Esophagus squamous epithelium (tissue), 5 donors: ENCODE measurements around the gene ATXN7L2. TPM values are rescaled to one million over a fixed set of nuclear protein-coding genes. Genes with fewer than 3 reads are reported as not detected.

Experiments used
- DNase-seq: peaks from one replicate; lab custom pipeline; 2025; lab: John Stamatoyannopoulos, UW
- H3K27ac ChIP-seq, 4 donors: fragments of 200-600 bp; sonication (generic); one replicate each; pipeline ENCODE4 v1.5.1; 2016 to 2019; ENCODE audit warnings: mild to moderate bottlenecking in 1 of 4
- H3K27me3 ChIP-seq, 4 donors: fragments of 200-600 bp; sonication (generic); 1 replicate in 3 of 4; 2 replicates in 1 of 4; pipeline versions ENCODE4 v1.5.1 to v1.6.0; 2017 to 2021; ENCODE audit warnings: antibody characterized with exemption in 1 of 4
- H3K36me3 ChIP-seq, 3 donors: fragments of 200-600 bp; sonication (generic); one replicate each; pipeline ENCODE4 v1.5.1; 2016 to 2019
- H3K4me1 ChIP-seq, 3 donors: fragments of 200-600 bp; sonication (generic); one replicate each; pipeline ENCODE4 v1.5.1; 2017 to 2019
- H3K4me3 ChIP-seq, 4 donors: fragments of 200-600 bp; sonication (generic); 1 replicate in 3 of 4; 2 replicates in 1 of 4; pipeline ENCODE4 v1.5.1; 2016 to 2019; ENCODE audit warnings: mild to moderate bottlenecking in 2 of 4, moderate library complexity in 1 of 4
- H3K9me3 ChIP-seq, 3 donors: fragments of 200-600 bp; sonication (generic); one replicate each; pipeline ENCODE4 v1.5.1; 2016 to 2019
- POLR2A ChIP-seq, 4 donors: fragments of 450-650 bp; IDR thresholded peaks; one replicate each; pipeline ENCODE4 v1.6.1; 2017; ENCODE audit warnings: antibody characterized with exemption in 4 of 4, mild to moderate bottlenecking in 4 of 4, moderate library complexity in 3 of 4
- WGBS, 2 donors: methylation state at CpG; one replicate each; pipeline ENCODE4 v1.1.5; 2018; 5-methylcytosine and 5-hydroxymethylcytosine counted together
- intact Hi-C: fragments of 100-400 bp; cut with DNase I; formaldehyde crosslinking; loops from one replicate; pipeline ENCODE4 v1.15.0; 2022
- total RNA-seq, 4 donors: library from RNA; depleted of rRNA; stranded (reverse); fragments of >200 nt; gene quantifications; one replicate each; pipeline ENCODE4 v1.1.0, GENCODE V29; 2016
- TF ChIP-seq, protein P1 (sequence below), 6 experiments: fragments of 450-650 bp in 4 of 6; fragments of 200-600 bp in 2 of 6; sonication (generic) in 2 of 6; IDR thresholded peaks; one replicate each; pipeline ENCODE4 v1.5.1; 2016 to 2019; ENCODE audit warnings: antibody characterized with exemption in 6 of 6, mild to moderate bottlenecking in 4 of 6, moderate library complexity in 4 of 6
- donor health status: DM: yes; HTN: yes; CAD: no.

Gene ATXN7L2
- total RNA-seq, 4 donors from 2014 or later: 2.1 to 5.9 (median 3.8) TPM

DNA sequence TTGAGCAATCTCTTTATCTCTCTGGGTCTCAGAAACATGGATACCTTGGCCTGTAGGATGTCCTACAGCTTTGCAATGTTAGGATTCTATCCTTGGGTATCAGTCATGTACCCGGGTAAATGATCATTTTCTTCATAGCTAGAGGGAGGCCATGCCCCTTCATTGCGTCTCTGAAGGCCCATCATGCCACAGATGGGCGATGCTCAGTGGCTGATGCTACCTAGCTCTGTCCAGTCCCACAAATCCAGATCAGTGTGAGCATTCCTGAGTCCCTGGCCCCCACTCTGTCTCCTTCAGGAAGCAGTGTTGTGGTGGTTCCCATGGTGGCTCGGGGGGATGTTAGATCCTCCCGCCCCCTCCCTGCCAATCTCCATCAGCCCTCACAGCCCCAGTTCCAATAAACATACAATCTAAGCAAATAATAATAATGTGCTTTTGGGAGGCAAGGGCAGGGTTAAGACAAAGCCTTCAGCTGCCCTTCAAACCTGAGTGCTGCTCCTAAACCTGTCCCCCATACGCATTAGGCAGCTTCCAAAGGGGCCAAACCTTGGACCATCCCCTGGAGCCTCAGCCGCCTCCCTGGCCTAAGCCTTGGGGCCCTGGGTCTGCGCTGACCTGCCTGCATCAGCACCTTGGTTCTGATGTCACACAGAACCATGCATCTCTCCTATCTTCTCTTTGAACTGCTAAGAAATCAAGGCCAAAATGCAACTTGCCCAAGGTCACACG lies 55.3 kb downstream of the ATXN7L2 start:
- WGBS, 2 donors: 83 to 88% methylated on average over 7 to 9 of the region's 9 CpGs
- intact Hi-C loops: no loop called here
- Histone ChIP-seq H3K4me3 (no peak overlapping the region), H3K36me3 (no peaks in the 10 kb centered on the region), H3K4me1 (peaks cover 0 to 8% (median 0%) of the 10 kb centered on the region in 3 donors), H3K27ac (no peak overlapping the region), H3K9me3 (no peaks in the 10 kb centered on the region), H3K27me3 (no peaks in the 10 kb centered on the region)
- DNase-seq: no peak
- TF ChIP-seq, protein P1, sequence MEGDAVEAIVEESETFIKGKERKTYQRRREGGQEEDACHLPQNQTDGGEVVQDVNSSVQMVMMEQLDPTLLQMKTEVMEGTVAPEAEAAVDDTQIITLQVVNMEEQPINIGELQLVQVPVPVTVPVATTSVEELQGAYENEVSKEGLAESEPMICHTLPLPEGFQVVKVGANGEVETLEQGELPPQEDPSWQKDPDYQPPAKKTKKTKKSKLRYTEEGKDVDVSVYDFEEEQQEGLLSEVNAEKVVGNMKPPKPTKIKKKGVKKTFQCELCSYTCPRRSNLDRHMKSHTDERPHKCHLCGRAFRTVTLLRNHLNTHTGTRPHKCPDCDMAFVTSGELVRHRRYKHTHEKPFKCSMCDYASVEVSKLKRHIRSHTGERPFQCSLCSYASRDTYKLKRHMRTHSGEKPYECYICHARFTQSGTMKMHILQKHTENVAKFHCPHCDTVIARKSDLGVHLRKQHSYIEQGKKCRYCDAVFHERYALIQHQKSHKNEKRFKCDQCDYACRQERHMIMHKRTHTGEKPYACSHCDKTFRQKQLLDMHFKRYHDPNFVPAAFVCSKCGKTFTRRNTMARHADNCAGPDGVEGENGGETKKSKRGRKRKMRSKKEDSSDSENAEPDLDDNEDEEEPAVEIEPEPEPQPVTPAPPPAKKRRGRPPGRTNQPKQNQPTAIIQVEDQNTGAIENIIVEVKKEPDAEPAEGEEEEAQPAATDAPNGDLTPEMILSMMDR (IDR thresholded peaks at IDR 0.05): no peak
- no peak for TF ChIP-seq POLR2A (IDR thresholded peaks at IDR 0.05)

DNA sequence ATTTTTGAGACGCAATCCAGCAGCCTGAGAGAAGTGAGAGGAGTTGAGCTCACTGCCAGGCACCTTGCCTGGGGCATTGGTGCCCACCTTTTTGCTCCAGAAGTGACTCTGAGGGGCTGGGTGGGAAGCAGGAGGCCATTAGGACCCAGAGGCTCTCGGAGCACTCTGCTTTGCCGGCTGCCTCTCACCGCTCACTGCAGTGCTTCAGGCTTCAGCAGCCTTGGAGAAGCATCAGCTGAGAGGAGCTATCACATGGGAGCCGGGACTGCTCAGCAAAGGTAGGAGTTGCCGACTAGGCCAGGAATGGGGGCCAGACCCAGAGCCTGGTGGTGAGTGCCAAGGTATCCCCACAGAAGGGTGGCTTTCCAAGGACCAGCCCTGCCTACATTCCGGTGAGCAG lies 56.0 kb downstream of the ATXN7L2 start, which contains the start of gene GPR61:
Gene GPR61 (plus strand): TSS at position 197 of the 400 bp plus-strand sequence. CDS start 3,151 bp downstream, outside the sequence.
- WGBS, 2 donors: 89% methylated on average over 1 of the region's 7 CpGs; no CpG with 5 or more reads in 1 of the 2 donors
- Histone ChIP-seq H3K36me3 (no peaks in the 10 kb centered on the region), H3K4me3 (no peak within 1 kb of the TSS), H3K4me1 (peaks cover 0 to 8% (median 0%) of the 10 kb centered on the region in 3 donors), H3K27me3 (no peaks in the 10 kb centered on the region), H3K27ac (no peak within 1 kb of the TSS), H3K9me3 (no peaks in the 10 kb centered on the region)
- no peak for DNase-seq
- TF ChIP-seq, protein P1 (IDR thresholded peaks at IDR 0.05): no peak
- no peak for TF ChIP-seq POLR2A (IDR thresholded peaks at IDR 0.05)
- intact Hi-C loops: loop anchor here (5.0 to 10.0 kb wide), 2 partner anchors 98 to 445 kb away; partner anchors contain the start of gene AHCYL1

DNA sequence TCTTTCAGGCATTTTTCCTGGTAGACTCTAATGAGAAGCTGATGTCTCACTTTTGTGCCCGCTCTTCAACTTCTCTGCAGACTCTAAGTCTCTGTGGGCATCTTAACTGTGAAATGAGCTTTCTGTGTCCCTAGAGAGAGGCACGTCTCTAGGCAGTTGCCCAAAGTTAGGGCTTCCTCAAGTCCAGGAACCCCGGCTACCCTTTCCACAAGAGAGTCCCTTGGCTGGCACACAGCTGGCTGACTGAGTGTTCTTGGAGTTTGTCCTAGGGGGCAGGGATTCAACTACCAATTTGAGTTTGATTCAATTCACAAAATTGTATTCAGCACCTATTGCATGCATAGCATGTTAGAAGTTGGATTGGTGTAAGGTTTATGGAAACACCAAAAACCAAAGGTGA lies 57.4 kb downstream of the ATXN7L2 start:
- intact Hi-C loops: loop anchor here (5.0 to 10.0 kb wide), 2 partner anchors 96 to 444 kb away; partner anchors contain the start of gene AHCYL1
- H3K27me3 ChIP-seq: no peaks in the 10 kb centered on the region
- H3K4me1 ChIP-seq: peaks cover 0 to 6% (median 0%) of the 10 kb centered on the region in 3 donors
- no peaks in the 10 kb centered on the region for H3K36me3 ChIP-seq
- no peak overlapping the region for H3K27ac ChIP-seq
- WGBS, 2 donors: 89 to 100% methylated on average over 1 to 3 of the region's 3 CpGs
- DNase-seq: no peak
- H3K9me3 ChIP-seq: no peaks in the 10 kb centered on the region
- no peak overlapping the region for H3K4me3 ChIP-seq
- TF ChIP-seq, protein P1 (IDR thresholded peaks at IDR 0.05): no peak
- TF ChIP-seq POLR2A (IDR thresholded peaks at IDR 0.05): no peak

Other genes with a start within 250 kb of the ATXN7L2 start
- gene CELSR2, start 234.4 kb upstream of the ATXN7L2 start, total RNA-seq: 10 to 100 TPM; 23.4 to 57.2 (median 39.9) TPM
- 10 to 100 TPM in 1 of 4 donors, 1 to 10 TPM in 3; 2.3 to 13.1 (median 8.7) TPM for gene PSRC1, start 200.8 kb upstream of the ATXN7L2 start, total RNA-seq
- not detected for gene MYBPHL, start 176.9 kb upstream of the ATXN7L2 start, total RNA-seq
- gene SORT1, start 86.0 kb upstream of the ATXN7L2 start, total RNA-seq: 10 to 100 TPM; 37.0 to 69.6 (median 44.7) TPM
- 10 to 100 TPM; 31.5 to 57.7 (median 46.8) TPM for gene PSMA5, start 57.5 kb upstream of the ATXN7L2 start, total RNA-seq
- under 1 TPM in 3 of 4 donors, not detected in 1; 0.15 to 0.79 (median 0.19) TPM for gene SYPL2, start 17.4 kb upstream of the ATXN7L2 start, total RNA-seq
- 10 to 100 TPM in 1 of 4 donors, 1 to 10 TPM in 3; 3.1 to 12.7 (median 7.3) TPM for gene CYB561D1, start 10.2 kb downstream of the ATXN7L2 start, total RNA-seq
- gene AMIGO1, start 25.8 kb downstream of the ATXN7L2 start, total RNA-seq: 1 to 10 TPM in 2 of 4 donors, under 1 TPM in 2; 0.45 to 2.7 (median 1.8) TPM
- gene GPR61, start 56.0 kb downstream of the ATXN7L2 start, total RNA-seq: not detected
- gene GNAI3, start 64.7 kb downstream of the ATXN7L2 start, total RNA-seq: 10 to 100 TPM in 3 of 4 donors, 1 to 10 TPM in 1; 8.2 to 15.1 (median 11.6) TPM
- not detected for gene GNAT2, start 135.7 kb downstream of the ATXN7L2 start, total RNA-seq
- gene AMPD2, start 135.9 kb downstream of the ATXN7L2 start, total RNA-seq: 10 to 100 TPM; 18.5 to 51.5 (median 24.4) TPM
- 10 to 100 TPM; 13.5 to 53.5 (median 29.4) TPM for gene GSTM4, start 172.2 kb downstream of the ATXN7L2 start, total RNA-seq
- 10 to 100 TPM; 17.8 to 87.9 (median 46.2) TPM for gene GSTM2, start 184.2 kb downstream of the ATXN7L2 start, total RNA-seq
- gene GSTM1, start 203.9 kb downstream of the ATXN7L2 start, total RNA-seq: 100 to 1,000 TPM in 1 of 4 donors, under 1 TPM in 1, not detected in 2; 0.83 to 299 TPM
- gene GSTM5, start 228.3 kb downstream of the ATXN7L2 start, total RNA-seq: 1 to 10 TPM in 2 of 4 donors, not detected in 2; 2.2 to 4.6 TPM